ENCODE measurements around the gene ARAP2. TPM values are rescaled to one million over a fixed set of nuclear protein-coding genes. Genes with fewer than 3 reads are reported as not detected.

The ARAP2 gene
- total and polyA plus RNA-seq, 2 experiments from 2014 or later = 0.92 to 4.8 TPM

DNA sequence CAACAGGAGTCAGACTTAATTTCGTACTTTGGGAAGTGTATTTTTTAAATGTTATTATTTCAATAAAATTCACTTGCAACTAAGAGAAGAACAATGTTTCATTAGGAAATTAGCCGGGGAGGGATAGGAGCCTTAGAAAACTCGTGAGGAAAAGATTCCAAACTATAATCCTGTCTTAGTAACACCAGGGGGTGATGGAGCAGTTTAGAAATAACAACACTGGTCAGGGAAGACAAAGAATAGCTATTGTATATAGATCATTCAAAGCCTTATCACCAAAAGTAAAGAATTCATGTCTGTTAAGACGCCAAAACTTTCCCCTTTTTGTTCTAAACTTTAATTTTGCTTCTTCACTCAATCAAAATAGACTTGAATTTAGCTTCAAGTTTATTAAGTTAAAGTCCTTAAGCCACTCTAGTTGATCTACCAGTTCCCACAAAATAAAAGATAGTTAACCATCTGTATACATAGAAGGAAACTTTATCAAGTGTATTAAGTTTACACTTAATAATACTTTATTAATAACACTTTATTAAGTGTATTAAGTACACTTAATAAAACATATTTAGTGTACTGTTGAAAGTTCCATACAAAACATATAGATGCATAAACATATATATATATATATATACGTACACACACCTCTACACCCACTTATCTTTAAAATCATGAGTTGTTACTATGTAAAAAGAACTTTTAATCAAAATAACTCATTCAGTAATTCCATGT is 60.5 kb downstream of the ARAP2 start:
- H3K27me3 Mint-ChIP-seq (ENCODE audit: insufficient read depth, low read depth, poor library complexity) = no peaks in the 10 kb centered on the region
- Histone ChIP-seq H3K27me3 (ENCODE audit: insufficient read depth) (no peaks in the 10 kb centered on the region), H3K27ac (ENCODE audit: low read depth) (no peak overlapping the region), H2AFZ (no peak overlapping the region), H3F3A (replicated peaks; ENCODE audit: low read depth) (no peaks in the 10 kb centered on the region), H4K20me1 (replicated peaks; ENCODE audit: insufficient read depth) (no peaks in the 10 kb centered on the region), H3K36me3 (ENCODE audit: insufficient read depth) (no peaks in the 10 kb centered on the region), H3K4me1 (ENCODE audit: insufficient read depth) (no peaks in the 10 kb centered on the region), H3K9me2 (ENCODE audit: insufficient read depth) (no peaks in the 10 kb centered on the region), H3K4me3 (no peak overlapping the region), H3K4me2 (no peak overlapping the region), H3K79me2 (replicated peaks; ENCODE audit: insufficient read depth) (no peaks in the 10 kb centered on the region)
- H3K9me3 Mint-ChIP-seq = no peaks in the 10 kb centered on the region
- ATAC-seq = no peak
- H3K27ac Mint-ChIP-seq = no peak overlapping the region
- no peak for TF ChIP-seq JUNB (IDR thresholded peaks at IDR 0.05; ENCODE audit: unreplicated experiment)
- TF ChIP-seq ZNF114 (CRISPR knock-in tag; IDR thresholded peaks at IDR 0.05) = no peak
- TF ChIP-seq EZH2phosphoT487 (IDR thresholded peaks at IDR 0.05; ENCODE audit: unreplicated experiment) = no peak
- TF ChIP-seq EZH2 (IDR thresholded peaks at IDR 0.05; ENCODE audit: low read depth, unreplicated experiment) = no peak
- TF ChIP-seq NANOG (IDR thresholded peaks at IDR 0.05; ENCODE audit: borderline replicate concordance) = no peak
- no peak for TF ChIP-seq STAT1 (IDR thresholded peaks at IDR 0.05; ENCODE audit: unreplicated experiment)
- TF ChIP-seq, protein P1, sequence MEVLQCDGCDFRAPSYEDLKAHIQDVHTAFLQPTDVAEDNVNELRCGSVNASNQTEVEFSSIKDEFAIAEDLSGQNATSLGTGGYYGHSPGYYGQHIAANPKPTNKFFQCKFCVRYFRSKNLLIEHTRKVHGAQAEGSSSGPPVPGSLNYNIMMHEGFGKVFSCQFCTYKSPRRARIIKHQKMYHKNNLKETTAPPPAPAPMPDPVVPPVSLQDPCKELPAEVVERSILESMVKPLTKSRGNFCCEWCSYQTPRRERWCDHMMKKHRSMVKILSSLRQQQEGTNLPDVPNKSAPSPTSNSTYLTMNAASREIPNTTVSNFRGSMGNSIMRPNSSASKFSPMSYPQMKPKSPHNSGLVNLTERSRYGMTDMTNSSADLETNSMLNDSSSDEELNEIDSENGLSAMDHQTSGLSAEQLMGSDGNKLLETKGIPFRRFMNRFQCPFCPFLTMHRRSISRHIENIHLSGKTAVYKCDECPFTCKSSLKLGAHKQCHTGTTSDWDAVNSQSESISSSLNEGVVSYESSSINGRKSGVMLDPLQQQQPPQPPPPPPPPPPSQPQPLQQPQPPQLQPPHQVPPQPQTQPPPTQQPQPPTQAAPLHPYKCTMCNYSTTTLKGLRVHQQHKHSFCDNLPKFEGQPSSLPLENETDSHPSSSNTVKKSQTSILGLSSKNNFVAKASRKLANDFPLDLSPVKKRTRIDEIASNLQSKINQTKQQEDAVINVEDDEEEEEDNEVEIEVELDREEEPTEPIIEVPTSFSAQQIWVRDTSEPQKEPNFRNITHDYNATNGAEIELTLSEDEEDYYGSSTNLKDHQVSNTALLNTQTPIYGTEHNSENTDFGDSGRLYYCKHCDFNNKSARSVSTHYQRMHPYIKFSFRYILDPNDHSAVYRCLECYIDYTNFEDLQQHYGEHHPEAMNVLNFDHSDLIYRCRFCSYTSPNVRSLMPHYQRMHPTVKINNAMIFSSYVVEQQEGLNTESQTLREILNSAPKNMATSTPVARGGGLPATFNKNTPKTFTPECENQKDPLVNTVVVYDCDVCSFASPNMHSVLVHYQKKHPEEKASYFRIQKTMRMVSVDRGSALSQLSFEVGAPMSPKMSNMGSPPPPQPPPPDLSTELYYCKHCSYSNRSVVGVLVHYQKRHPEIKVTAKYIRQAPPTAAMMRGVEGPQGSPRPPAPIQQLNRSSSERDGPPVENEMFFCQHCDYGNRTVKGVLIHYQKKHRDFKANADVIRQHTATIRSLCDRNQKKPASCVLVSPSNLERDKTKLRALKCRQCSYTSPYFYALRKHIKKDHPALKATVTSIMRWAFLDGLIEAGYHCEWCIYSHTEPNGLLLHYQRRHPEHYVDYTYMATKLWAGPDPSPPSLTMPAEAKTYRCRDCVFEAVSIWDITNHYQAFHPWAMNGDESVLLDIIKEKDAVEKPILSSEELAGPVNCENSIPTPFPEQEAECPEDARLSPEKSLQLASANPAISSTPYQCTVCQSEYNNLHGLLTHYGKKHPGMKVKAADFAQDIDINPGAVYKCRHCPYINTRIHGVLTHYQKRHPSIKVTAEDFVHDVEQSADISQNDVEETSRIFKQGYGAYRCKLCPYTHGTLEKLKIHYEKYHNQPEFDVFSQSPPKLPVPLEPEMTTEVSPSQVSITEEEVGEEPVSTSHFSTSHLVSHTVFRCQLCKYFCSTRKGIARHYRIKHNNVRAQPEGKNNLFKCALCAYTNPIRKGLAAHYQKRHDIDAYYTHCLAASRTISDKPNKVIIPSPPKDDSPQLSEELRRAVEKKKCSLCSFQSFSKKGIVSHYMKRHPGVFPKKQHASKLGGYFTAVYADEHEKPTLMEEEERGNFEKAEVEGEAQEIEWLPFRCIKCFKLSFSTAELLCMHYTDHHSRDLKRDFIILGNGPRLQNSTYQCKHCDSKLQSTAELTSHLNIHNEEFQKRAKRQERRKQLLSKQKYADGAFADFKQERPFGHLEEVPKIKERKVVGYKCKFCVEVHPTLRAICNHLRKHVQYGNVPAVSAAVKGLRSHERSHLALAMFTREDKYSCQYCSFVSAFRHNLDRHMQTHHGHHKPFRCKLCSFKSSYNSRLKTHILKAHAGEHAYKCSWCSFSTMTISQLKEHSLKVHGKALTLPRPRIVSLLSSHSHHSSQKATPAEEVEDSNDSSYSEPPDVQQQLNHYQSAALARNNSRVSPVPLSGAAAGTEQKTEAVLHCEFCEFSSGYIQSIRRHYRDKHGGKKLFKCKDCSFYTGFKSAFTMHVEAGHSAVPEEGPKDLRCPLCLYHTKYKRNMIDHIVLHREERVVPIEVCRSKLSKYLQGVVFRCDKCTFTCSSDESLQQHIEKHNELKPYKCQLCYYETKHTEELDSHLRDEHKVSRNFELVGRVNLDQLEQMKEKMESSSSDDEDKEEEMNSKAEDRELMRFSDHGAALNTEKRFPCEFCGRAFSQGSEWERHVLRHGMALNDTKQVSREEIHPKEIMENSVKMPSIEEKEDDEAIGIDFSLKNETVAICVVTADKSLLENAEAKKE (CRISPR knock-in tag; IDR thresholded peaks at IDR 0.05) = no peak
- no peak for TF ChIP-seq ZNF331 (CRISPR knock-in tag; IDR thresholded peaks at IDR 0.05; ENCODE audit: low read depth)
- TF ChIP-seq, protein P2, sequence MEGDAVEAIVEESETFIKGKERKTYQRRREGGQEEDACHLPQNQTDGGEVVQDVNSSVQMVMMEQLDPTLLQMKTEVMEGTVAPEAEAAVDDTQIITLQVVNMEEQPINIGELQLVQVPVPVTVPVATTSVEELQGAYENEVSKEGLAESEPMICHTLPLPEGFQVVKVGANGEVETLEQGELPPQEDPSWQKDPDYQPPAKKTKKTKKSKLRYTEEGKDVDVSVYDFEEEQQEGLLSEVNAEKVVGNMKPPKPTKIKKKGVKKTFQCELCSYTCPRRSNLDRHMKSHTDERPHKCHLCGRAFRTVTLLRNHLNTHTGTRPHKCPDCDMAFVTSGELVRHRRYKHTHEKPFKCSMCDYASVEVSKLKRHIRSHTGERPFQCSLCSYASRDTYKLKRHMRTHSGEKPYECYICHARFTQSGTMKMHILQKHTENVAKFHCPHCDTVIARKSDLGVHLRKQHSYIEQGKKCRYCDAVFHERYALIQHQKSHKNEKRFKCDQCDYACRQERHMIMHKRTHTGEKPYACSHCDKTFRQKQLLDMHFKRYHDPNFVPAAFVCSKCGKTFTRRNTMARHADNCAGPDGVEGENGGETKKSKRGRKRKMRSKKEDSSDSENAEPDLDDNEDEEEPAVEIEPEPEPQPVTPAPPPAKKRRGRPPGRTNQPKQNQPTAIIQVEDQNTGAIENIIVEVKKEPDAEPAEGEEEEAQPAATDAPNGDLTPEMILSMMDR (conservative IDR thresholded peaks at IDR 0.05; ENCODE audit: low read depth in 2 of 2) = no peak
- no peak for TF ChIP-seq CREB1 (CRISPR knock-in tag; IDR thresholded peaks at IDR 0.05; ENCODE audit: low read depth)
- no peak for DNase-seq (ENCODE audit: low spot score)
- H3K36me3 Mint-ChIP-seq (ENCODE audit: low read depth) = no peaks in the 10 kb centered on the region
- no peak overlapping the region for H3K4me3 Mint-ChIP-seq
- peaks cover 7% of the 10 kb centered on the region; the same call in 2 of the 3 replicates for H3K4me1 Mint-ChIP-seq

All from GM23338 (cell line).